Measurements from ENCODE around the gene NPTN.

Gene NPTN

GRCh38 chr15:73602446-73602843 is 30.7 kb downstream of the NPTN start:
- peak; percentile 32 for DNase-seq (ENCODE audit: low read depth)
- TF ChIP-seq CTCF (IDR thresholded peaks at IDR 0.05; ENCODE audit: insufficient read depth, low read depth, low read length, missing control alignments) = no peak
- no peak overlapping the region for H3K4me3 ChIP-seq (ENCODE audit: low read length)

DNA sequence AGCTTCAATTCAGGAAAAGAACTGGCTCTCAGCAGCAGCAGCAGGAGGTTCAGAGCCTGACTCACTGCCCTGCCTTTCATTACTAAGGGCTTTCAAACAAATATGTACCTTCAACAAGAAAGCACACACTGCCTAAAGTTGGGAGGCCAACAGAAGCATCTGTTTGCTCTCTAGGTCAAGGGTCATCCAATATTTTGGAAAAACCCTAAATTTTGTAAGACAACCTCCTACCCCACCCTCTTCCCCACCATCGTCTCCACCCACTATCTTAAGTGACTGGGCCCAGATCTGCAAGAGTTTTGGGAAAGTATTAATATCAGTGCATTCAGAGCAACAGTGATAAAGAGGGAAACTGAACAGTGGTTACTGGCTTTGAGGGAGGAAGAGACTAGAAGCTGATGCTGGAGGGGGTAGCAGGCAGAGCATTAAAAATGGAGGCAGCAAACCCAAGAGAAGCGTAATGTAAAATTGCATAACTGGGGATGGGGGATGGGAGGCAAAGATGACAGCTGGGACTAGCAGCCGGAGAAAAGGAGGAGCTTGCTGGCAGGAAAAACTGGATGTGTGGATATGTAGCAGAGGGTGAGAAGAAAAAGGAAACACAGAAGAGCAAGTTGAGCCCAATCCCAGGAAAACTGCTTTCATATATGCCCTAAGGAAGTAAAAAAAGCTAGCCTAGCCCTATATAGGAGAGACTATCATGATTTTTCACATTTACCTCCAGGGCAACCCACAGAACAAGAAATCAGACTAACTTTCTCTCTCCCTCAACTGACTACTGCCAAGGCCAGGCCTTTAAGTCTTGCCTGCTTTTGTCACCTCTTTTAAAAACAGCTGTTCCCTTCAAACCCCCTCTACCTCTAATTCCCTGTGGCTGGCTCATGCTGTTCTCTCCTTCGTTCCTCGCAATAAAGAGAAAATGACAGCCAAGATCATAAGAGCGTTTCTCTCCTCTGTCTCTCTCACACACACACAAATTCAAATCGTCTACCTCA is 31.4 kb downstream of the NPTN start:
- TF ChIP-seq CTCF (IDR thresholded peaks at IDR 0.05; ENCODE audit: insufficient read depth, low read depth, low read length, missing control alignments) = no peak
- H3K4me3 ChIP-seq (ENCODE audit: low read length) = no peak overlapping the region
- DNase-seq (ENCODE audit: low read depth) = peak; percentile 86

GRCh38 chr15:73600413-73601335 is 32.5 kb downstream of the NPTN start:
- H3K4me3 ChIP-seq (ENCODE audit: low read length) = no peak overlapping the region
- no peak for TF ChIP-seq CTCF (IDR thresholded peaks at IDR 0.05; ENCODE audit: insufficient read depth, low read depth, low read length, missing control alignments)
- DNase-seq (ENCODE audit: low read depth) = no peak

GRCh38 chr15:73599934-73600333 is 33.3 kb downstream of the NPTN start:
- no peak overlapping the region for H3K4me3 ChIP-seq (ENCODE audit: low read length)
- DNase-seq (ENCODE audit: low read depth) = peak; percentile 86
- TF ChIP-seq CTCF (IDR thresholded peaks at IDR 0.05; ENCODE audit: insufficient read depth, low read depth, low read length, missing control alignments) = no peak

GRCh38 chr15:73598530-73599160 is 34.5 kb downstream of the NPTN start:
- no peak for DNase-seq (ENCODE audit: low read depth)
- TF ChIP-seq CTCF (IDR thresholded peaks at IDR 0.05; ENCODE audit: insufficient read depth, low read depth, low read length, missing control alignments) = no peak
- no peak overlapping the region for H3K4me3 ChIP-seq (ENCODE audit: low read length)

DNA sequence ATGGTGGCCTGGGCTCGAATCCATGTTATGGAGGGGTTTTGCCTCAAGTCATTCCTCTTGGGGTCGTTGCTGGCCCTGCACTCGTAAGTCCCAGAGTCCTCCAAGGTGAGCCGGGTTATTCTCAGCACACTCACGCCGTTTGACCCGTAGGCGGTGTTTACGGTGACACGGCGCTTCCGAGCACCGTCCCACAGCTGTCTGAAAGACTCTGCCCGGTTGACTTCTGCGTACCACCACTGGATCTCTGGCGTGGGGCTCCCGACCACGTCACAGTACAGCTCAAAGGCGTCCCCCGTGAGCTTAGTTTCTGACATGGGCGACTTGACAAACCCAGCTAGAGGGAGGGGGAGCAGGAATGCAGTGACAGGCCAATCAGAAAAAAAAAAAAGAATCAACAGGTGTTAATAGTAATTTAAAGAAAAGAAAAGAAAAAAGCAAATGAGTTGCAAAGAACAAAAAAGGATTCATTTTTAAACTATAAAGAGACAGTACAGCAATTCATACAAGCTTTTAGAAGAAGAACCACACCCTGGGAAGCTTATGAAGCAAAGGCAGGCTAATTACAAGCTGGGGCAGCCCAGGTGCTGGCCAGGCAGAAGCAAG is 36.1 kb downstream of the NPTN start:
- H3K4me3 ChIP-seq (ENCODE audit: low read length) = no peak overlapping the region
- peak; percentile 32 for DNase-seq (ENCODE audit: low read depth)
- no peak for TF ChIP-seq CTCF (IDR thresholded peaks at IDR 0.05; ENCODE audit: insufficient read depth, low read depth, low read length, missing control alignments)

All from epithelial cell of esophagus (primary cell).